Heart right ventricle (tissue), 16 donors: ENCODE results near the gene CD200R1. TPM values are rescaled to one million over a fixed set of nuclear protein-coding genes. Genes with fewer than 3 reads are reported as not detected.

Experiments
- ATAC-seq, 8 donors: fragments of 200-7000 bp; cut with Tn5 transposase; one replicate each; pipeline ENCODE4 v1.9.1; 2020; ENCODE audit warnings: mild to moderate bottlenecking in 8 of 8, moderate library complexity in 8 of 8, moderate number of reproducible peaks in 1 of 8
- DNase-seq, 2 donors: peaks; one replicate each; pipeline ENCODE4 v3.0.0-alpha.2; 2020
- H3K27ac ChIP-seq, 10 donors: fragments of 200-600 bp; sonication (generic) in 2 of 10; one replicate each; pipeline versions ENCODE4 v1.5.0 to v1.8.0; 2020 to 2022; ENCODE audit warnings: mild to moderate bottlenecking in 3 of 10
- H3K27me3 ChIP-seq, 7 donors: fragments of 200-600 bp; one replicate each; pipeline ENCODE4 v1.8.0; 2021 to 2022; ENCODE audit warnings: mild to moderate bottlenecking in 2 of 7
- H3K36me3 ChIP-seq, 9 donors: fragments of 200-600 bp; sonication (generic) in 1 of 9; one replicate each; pipeline versions ENCODE4 v1.5.0 to v1.8.0; 2020 to 2022; ENCODE audit warnings: mild to moderate bottlenecking in 2 of 9
- H3K4me1 ChIP-seq, 9 donors: fragments of 200-600 bp; sonication (generic) in 1 of 9; one replicate each; pipeline versions ENCODE4 v1.5.0 to v1.8.0; 2020 to 2022; ENCODE audit warnings: mild to moderate bottlenecking in 4 of 9
- H3K4me3 ChIP-seq, 10 donors: fragments of 200-600 bp; sonication (generic) in 2 of 10; one replicate each; pipeline versions ENCODE4 v1.5.0 to v1.8.0; 2020 to 2022; ENCODE audit warnings: mild to moderate bottlenecking in 7 of 10, moderate library complexity in 2 of 10
- H3K9me3 ChIP-seq, 11 donors: fragments of 200-600 bp in 10 of 11; sonication (generic) in 2 of 11; one replicate each; pipeline versions ENCODE4 v1.5.0 to v1.8.0; 2013 to 2022; ENCODE audit warnings: mild to moderate bottlenecking in 2 of 11, control low read depth in 1 of 11, moderate library complexity in 1 of 11
- WGBS, 2 donors: extraction: QIAGEN DNeasy Blood & Tissue Kit; methylation state at CpG; one replicate each; pipeline ENCODE4 v1.1.7; 2013; ENCODE audit warnings: inconsistent platforms in 1 of 2; 5-methylcytosine and 5-hydroxymethylcytosine counted together
- intact Hi-C, 10 donors: fragments of 100-400 bp; cut with DNase I; formaldehyde crosslinking; loops; one replicate each; pipeline versions ENCODE4 v1.11.1 to v1.14.2; 2022
- polyA plus RNA-seq, 2 donors: library from polyadenylated mRNA; stranded (reverse); fragments of 200-250 nt; gene quantifications; one replicate each; pipeline ENCODE4 v1.2.3, GENCODE V29; 2013
- total RNA-seq, 10 donors: library from RNA; stranded (reverse); fragmentation: NEBNext Ultra II Directional in 3 of 10; extraction: Animal tissue kit (Norgen Biotek cat#: 25700) in 3 of 10; gene quantifications; one replicate each; pipeline versions ENCODE4 v1.2.1 to v1.2.4, GENCODE V29; 2021 to 2023
- TF ChIP-seq, protein P1 (sequence below), 9 donors: fragments of 200-600 bp; sonication (generic) in 2 of 9; IDR thresholded peaks; one replicate each; pipeline versions ENCODE4 v1.5.0 to v1.8.0; 2021 to 2022; ENCODE audit warnings: antibody characterized with exemption in 9 of 9, mild to moderate bottlenecking in 5 of 9, moderate library complexity in 1 of 9
- donor health status: Arrhythmogenic right ventricular cardiomyopathy.
- donor health status: ischemic (EF 13 %, LVEDD 7.1; RV severe dilation, severe dysfunction).
- donor health status: healthy with polysubstance abuse.
- donor health status: DM: no; HTN: yes; CAD: no.
- donor health status: DM: no; HTN: no; CAD: no.
- donor health status: ischemic (EF 25% LVEDD 6.9; RV normal size, moderate dysfunction).
- donor health status: ischemic (EF 25% LVEDD 5.7; RV mildly dilated, moderate dysfunction).
- donor health status: healthy.
- donor health status: DM: yes; HTN: yes; CAD: no.
- donor health status: Ischemic cardiomyopathy.
- donor health status: ischemic (EF 35%, LVEDD 5.7; RV mildly dilated, moderate dysfunction).
- donor health status: nonischemic (EF 11% LVEDD 7.7; RV severe dilation, severe dysfunction).
- donor health status: DM: yes; HTN: yes; CAD: no.
- donor health status: PGD.
- donor health status: ischemic (EF 29% LVEDD 5.4; RV normal size, mild dysfunction).
- donor health status: nonischemic (EF 23%, LVEDD 6.1; RV moderate dilation, normal function).

CD200R1 gene
- total and polyA plus RNA-seq, 12 donors, result 0.07 to 2.6 (median 0.45) TPM

DNA sequence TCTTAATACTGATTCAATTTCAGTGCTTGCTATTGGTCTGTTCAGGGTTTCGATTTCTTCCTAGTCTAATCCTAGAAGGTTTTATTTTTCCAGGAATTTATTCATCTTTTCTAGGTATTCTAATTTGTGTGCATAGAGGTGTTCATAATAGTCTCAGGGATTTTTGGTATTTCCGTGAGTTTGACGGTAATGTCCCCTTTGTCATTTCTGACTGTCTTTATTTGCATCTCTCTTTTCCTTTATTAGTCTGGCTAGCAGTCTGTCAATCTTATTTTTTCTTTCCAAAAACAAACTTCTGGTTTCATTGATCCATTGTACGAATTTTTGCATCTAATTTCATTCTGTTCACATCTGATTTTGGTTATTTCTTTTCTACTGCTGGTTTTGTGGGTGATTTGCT is 93.0 kb downstream of the CD200R1 start:
- peaks cover 0 to 7% (median 0%) of the 10 kb centered on the region in 11 donors for H3K9me3 ChIP-seq
- DNase-seq (no peak), ATAC-seq (no peak)
- no peaks in the 10 kb centered on the region for H3K36me3 ChIP-seq
- no peak overlapping the region for H3K4me3 ChIP-seq
- H3K27me3 ChIP-seq, result no peaks in the 10 kb centered on the region
- H3K4me1 ChIP-seq, result no peaks in the 10 kb centered on the region
- H3K27ac ChIP-seq, result no peak overlapping the region
- WGBS, 2 donors, result 70 to 78% methylated on average over 4 of the region's 4 CpGs
- intact Hi-C loops, result no loop called here
- TF ChIP-seq, protein P1, sequence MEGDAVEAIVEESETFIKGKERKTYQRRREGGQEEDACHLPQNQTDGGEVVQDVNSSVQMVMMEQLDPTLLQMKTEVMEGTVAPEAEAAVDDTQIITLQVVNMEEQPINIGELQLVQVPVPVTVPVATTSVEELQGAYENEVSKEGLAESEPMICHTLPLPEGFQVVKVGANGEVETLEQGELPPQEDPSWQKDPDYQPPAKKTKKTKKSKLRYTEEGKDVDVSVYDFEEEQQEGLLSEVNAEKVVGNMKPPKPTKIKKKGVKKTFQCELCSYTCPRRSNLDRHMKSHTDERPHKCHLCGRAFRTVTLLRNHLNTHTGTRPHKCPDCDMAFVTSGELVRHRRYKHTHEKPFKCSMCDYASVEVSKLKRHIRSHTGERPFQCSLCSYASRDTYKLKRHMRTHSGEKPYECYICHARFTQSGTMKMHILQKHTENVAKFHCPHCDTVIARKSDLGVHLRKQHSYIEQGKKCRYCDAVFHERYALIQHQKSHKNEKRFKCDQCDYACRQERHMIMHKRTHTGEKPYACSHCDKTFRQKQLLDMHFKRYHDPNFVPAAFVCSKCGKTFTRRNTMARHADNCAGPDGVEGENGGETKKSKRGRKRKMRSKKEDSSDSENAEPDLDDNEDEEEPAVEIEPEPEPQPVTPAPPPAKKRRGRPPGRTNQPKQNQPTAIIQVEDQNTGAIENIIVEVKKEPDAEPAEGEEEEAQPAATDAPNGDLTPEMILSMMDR (IDR thresholded peaks at IDR 0.05), result no peak

DNA sequence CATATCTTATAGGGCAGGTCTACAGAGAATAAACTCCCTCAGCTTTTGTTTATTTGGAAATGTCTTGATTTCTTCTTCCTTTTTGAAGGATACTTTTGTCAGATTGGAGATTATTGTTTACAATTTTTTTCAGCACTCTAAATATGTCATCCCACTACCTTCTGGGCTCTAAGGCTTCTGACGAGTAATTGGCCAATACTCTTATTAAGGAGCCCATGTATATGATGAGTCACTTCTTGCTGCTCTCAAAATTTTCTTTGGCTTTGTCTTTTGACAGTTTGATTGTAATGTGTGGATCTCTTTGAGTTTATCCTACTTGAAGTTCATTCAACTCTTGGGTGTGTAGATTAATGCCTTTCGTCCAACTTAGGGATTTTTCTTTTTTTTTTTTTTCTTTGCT is 99.3 kb downstream of the CD200R1 start:
- DNase-seq (no peak), ATAC-seq (no peak)
- Histone ChIP-seq H3K36me3 (no peaks in the 10 kb centered on the region), H3K27me3 (no peaks in the 10 kb centered on the region), H3K4me1 (peaks cover 0 to 4% (median 0%) of the 10 kb centered on the region in 9 donors), H3K4me3 (no peak overlapping the region), H3K9me3 (peaks cover 0 to 32% (median 8%) of the 10 kb centered on the region in 11 donors), H3K27ac (no peak overlapping the region)
- TF ChIP-seq, protein P1 (IDR thresholded peaks at IDR 0.05), result no peak
- 75 to 87% methylated on average over 2 of the region's 2 CpGs for WGBS, 2 donors
- intact Hi-C loops, result no loop called here

DNA sequence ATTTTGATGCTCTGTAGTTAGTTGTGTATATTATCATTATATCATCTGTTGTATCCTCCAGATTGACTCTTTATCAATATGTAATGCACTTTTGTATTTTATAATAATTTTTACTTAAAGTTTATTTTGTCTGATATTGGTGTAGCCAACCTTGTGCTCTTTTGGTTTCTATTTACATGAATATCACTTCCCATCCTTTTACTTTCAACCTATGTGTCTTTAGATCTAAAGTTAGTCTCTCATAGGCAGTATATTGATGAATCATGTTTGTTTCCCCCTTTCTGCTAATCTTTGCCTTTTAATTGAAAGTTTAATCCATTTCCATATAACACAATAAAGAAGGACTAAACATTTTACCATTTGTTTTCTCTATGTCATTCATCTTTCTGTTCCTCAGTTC is 100.2 kb downstream of the CD200R1 start:
- Histone ChIP-seq H3K27ac (no peak overlapping the region), H3K36me3 (no peaks in the 10 kb centered on the region), H3K27me3 (no peaks in the 10 kb centered on the region), H3K4me1 (peaks cover 0 to 4% (median 0%) of the 10 kb centered on the region in 9 donors), H3K9me3 (peaks cover 0 to 38% (median 15%) of the 10 kb centered on the region in 11 donors), H3K4me3 (no peak overlapping the region)
- DNase-seq (no peak), ATAC-seq (no peak)
- intact Hi-C loops, result no loop called here
- TF ChIP-seq, protein P1 (IDR thresholded peaks at IDR 0.05), result no peak

DNA sequence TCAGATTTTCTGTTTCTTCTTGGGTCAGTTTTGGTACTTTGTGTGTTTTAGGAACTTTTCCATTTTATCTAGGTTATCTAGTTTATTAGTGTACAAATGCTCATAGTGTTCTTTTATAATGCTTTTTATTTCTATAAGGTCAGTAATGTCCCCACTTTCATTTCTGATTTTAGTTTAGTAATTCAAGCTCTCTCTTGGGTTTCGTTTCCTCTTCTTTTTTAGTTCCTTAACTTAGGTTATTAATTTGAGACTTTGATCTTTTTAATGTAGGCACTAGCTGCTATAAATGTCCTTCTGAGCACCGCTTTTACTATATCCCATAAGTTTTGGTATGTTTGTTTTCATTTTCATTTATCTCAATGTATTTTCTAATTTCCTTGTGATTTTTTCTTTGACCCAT is 101.3 kb downstream of the CD200R1 start:
- no peaks in the 10 kb centered on the region for H3K27me3 ChIP-seq
- 64 to 74% methylated on average over 2 of the region's 2 CpGs for WGBS, 2 donors
- TF ChIP-seq, protein P1 (IDR thresholded peaks at IDR 0.05), result no peak
- no peak for DNase-seq
- H3K9me3 ChIP-seq, result peaks cover 0 to 42% (median 18%) of the 10 kb centered on the region in 11 donors
- H3K36me3 ChIP-seq, result no peaks in the 10 kb centered on the region
- H3K4me1 ChIP-seq, result peaks cover 0 to 4% (median 0%) of the 10 kb centered on the region in 9 donors
- intact Hi-C loops, result no loop called here
- no peak overlapping the region for H3K27ac ChIP-seq
- ATAC-seq, result no peak
- H3K4me3 ChIP-seq, result no peak overlapping the region
